ENCODE results near the gene FANCC. TPM values are rescaled to one million over a fixed set of nuclear protein-coding genes. Genes with fewer than 3 reads are reported as not detected.
A peak's percentile ranks its signal among the peaks of the same experiment; 100 is the strongest.

Gene FANCC
- total RNA-seq (1 to 10 TPM; 2.9 to 6.2 (median 4.2) TPM), polyA plus RNA-seq (1 to 10 TPM; 2.4 to 5.9 TPM)
- long read RNA-seq, donor 1, partial matches to known transcripts: 1 of 8 reads
- long read RNA-seq, donor 1, other reads (novel, unspliced or antisense): 6 of 8 reads
- long read RNA-seq, donor 2, partial matches to known transcripts: 2 of 12 reads
- long read RNA-seq, donor 2, other reads (novel, unspliced or antisense): 9 of 12 reads
- long read RNA-seq, donor 3, partial matches to known transcripts: 0 of 5 reads
- long read RNA-seq, donor 3, other reads (novel, unspliced or antisense): 4 of 5 reads

DNA sequence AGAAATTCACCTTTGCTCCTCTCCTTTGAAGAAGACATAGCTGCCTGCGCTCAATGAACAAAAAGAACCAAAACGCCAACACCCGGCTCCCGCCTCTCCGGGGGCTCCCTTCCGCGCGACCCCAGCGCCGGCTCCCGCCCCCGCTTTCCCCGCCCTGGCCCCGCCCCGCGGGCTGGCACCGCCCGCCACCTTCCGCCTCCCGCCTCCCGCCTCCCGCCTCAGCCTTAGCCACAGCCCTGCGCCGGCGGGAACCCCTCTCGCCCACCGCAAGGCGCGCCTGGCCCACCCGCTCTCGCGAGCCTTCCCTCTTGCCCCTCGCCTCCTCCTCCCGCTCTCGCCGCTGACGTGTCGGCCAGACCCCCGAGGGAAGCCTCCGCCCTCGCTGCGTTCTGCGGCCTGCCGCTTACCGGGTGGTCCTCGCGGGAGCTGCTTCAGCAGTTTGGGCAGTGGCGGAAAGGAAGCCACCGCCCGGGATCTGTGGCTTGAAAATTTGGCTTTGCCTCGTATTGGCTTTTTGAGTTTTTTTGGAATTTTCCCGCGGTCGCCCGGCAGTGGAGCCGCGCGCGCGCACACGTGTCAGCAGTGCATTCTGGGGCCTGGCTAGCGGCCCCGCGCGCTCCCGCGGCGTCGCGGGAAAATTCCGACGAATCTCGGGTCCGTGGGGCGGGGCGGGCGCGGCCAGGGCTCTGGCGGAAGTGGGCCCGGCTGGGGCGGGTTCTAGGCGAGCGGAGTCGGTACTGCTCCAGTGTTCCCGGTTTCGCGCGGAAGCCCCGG, at the start of gene FANCC:
Gene FANCC (minus strand): TSS at position 591 of the 774 bp plus-strand sequence. CDS start 68,418 bp downstream, outside the sequence.
- Histone ChIP-seq H3K27ac (peak within 1 kb of the TSS; percentile 61 to 100 (median 94)), H3K27me3 (no peaks in the 10 kb centered on the region), H3K36me3 (no peaks in the 10 kb centered on the region), H3K4me1 (peaks cover 0 to 15% (median 5%) of the 10 kb centered on the region in 12 donors), H3K4me3 (peak within 1 kb of the TSS; percentile 68 to 100 (median 85)), H3K9me3 (no peaks in the 10 kb centered on the region)
- intact Hi-C loops (cut with DNase I): loop anchor here in 8 of 10 donors (2.0 to 10.0 kb wide), 5 partner anchors 187 to 557 kb away; partner anchors contain the start of gene ERCC6L2 (in 1 of the 8)
- DNase-seq: peak; percentile 94 to 96 (median 95)
- 0 to 1% (median 0%) methylated on average over 38 to 89 of the region's 89 CpGs for WGBS, 4 donors
- ATAC-seq: peak; percentile 95 to 98 (median 97)
- peak in 1 of 2 donors; percentile 43 for TF ChIP-seq POLR2A (IDR thresholded peaks at IDR 0.05)
- TF ChIP-seq CTCF (IDR thresholded peaks at IDR 0.05): peak in 2 of 12 donors; percentile 1 to 11

- Histone ChIP-seq H3K27ac (no peak overlapping the region), H3K9me3 (no peaks in the 10 kb centered on the region), H3K4me3 (no peak overlapping the region), H3K4me1 (peaks cover 0 to 8% (median 0%) of the 10 kb centered on the region in 12 donors), H3K27me3 (peaks cover 0 to 18% (median 0%) of the 10 kb centered on the region in 9 donors), H3K36me3 (no peaks in the 10 kb centered on the region)
- ATAC-seq (no peak), DNase-seq (no peak)
- intact Hi-C loops (cut with DNase I): no loop called here
- 68 to 73% (median 70%) methylated on average over 8 of the region's 8 CpGs for WGBS, 4 donors
- no peak for TF ChIP-seq CTCF (IDR thresholded peaks at IDR 0.05)
- TF ChIP-seq POLR2A (IDR thresholded peaks at IDR 0.05): no peak
Measured at GRCh38 chr9:95366731-95367325, 49.3 kb upstream of the FANCC start.

DNA sequence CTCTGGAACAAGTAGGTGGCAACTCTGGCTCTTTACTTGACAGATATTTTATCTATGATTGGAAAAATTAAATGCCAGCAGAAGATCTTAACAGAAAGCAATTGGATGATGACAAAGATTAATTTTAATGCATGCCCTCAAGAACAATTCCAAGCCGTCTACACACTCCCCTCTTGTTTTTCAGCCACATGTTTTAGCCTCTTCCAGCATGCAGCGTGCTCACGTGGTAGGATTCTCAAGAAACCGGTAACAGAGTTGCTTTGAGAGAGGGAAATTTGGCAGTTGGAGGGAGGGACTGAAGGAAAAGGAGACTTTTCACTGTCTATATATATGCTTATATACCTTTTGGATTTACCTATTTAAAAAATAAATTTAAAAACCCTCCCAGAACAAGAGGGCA, 48.3 kb upstream of the FANCC start:
- intact Hi-C loops (cut with DNase I): no loop called here
- no peaks in the 10 kb centered on the region for H3K9me3 ChIP-seq
- peaks cover 0 to 18% (median 0%) of the 10 kb centered on the region in 9 donors for H3K27me3 ChIP-seq
- H3K4me1 ChIP-seq: peaks cover 0 to 8% (median 0%) of the 10 kb centered on the region in 12 donors
- no peak overlapping the region for H3K4me3 ChIP-seq
- ATAC-seq (no peak), DNase-seq (no peak)
- no peaks in the 10 kb centered on the region for H3K36me3 ChIP-seq
- TF ChIP-seq CTCF (IDR thresholded peaks at IDR 0.05): no peak
- 62 to 72% (median 71%) methylated on average over 4 of the region's 4 CpGs for WGBS, 4 donors
- no peak overlapping the region for H3K27ac ChIP-seq
